ENCODE measurements around the gene MAP4K3.

DNA sequence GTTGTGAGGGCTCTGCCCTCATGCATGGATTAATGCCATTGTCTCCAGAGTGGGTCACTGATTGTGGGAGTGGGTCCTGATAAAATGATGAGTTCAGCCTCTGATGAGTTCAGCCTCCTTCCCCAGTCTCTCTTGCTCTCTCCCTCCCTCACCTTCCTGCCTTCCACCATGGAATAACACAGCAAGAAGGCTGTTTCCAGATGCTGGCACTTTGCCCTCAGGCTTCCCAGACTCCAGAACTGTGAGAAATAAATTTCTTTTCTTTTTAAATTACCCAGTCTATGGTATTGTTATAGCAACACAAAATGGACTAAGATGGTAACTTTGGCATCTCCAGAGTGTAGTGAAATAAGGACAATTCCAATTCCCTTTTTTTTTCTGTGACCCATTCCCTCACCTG lies 47.1 kb upstream of the MAP4K3 start:
- TF ChIP-seq POLR2A (IDR thresholded peaks at IDR 0.05), result no peak
- TF ChIP-seq EP300 (IDR thresholded peaks at IDR 0.05), result no peak
- TF ChIP-seq, protein P1, sequence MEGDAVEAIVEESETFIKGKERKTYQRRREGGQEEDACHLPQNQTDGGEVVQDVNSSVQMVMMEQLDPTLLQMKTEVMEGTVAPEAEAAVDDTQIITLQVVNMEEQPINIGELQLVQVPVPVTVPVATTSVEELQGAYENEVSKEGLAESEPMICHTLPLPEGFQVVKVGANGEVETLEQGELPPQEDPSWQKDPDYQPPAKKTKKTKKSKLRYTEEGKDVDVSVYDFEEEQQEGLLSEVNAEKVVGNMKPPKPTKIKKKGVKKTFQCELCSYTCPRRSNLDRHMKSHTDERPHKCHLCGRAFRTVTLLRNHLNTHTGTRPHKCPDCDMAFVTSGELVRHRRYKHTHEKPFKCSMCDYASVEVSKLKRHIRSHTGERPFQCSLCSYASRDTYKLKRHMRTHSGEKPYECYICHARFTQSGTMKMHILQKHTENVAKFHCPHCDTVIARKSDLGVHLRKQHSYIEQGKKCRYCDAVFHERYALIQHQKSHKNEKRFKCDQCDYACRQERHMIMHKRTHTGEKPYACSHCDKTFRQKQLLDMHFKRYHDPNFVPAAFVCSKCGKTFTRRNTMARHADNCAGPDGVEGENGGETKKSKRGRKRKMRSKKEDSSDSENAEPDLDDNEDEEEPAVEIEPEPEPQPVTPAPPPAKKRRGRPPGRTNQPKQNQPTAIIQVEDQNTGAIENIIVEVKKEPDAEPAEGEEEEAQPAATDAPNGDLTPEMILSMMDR (IDR thresholded peaks at IDR 0.05), result no peak
